HCT116 (cell line): ENCODE data around the gene NFATC3.

Experiments used
- CTCF ChIP-seq, 3 experiments: fragments of 200-600 bp in 1 of 3; sonication (generic) in 1 of 3; IDR thresholded peaks in 2 of 3; conservative IDR thresholded peaks in 1 of 3; 2 replicates each; pipeline ENCODE4 v1.5.1; 2012 to 2017; ENCODE audit warnings: low read depth in 2 of 3, low read length in 2 of 3, antibody characterized with exemption in 1 of 3, borderline replicate concordance in 1 of 3, control low read depth in 1 of 3, mild to moderate bottlenecking in 1 of 3, mixed read lengths in 1 of 3, mixed run types in 1 of 3, moderate library complexity in 1 of 3; ENCODE audit not compliant: insufficient read depth in 1 of 3
- EGR1 ChIP-seq: IDR thresholded peaks from 2 replicates; pipeline ENCODE4 v1.6.1; 2012; ENCODE audit warnings: low read depth
- EZH2 ChIP-seq: fragments of 200-600 bp; sonication (generic); IDR thresholded peaks from 2 replicates; pipeline ENCODE4 v1.6.1; 2017; ENCODE audit warnings: antibody characterized with exemption, mixed run types
- EZH2phosphoT487 ChIP-seq: fragments of 200-600 bp; IDR thresholded peaks from 2 replicates; pipeline ENCODE4 v1.6.1; 2018; ENCODE audit warnings: antibody characterized with exemption, borderline replicate concordance
- POLR2A ChIP-seq: IDR thresholded peaks from 2 replicates; pipeline ENCODE4 v1.7.0; 2011; ENCODE audit warnings: borderline replicate concordance; ENCODE audit not compliant: insufficient read depth, insufficient read length; ENCODE audit errors: extremely low read depth
- POLR2AphosphoS5 ChIP-seq: IDR thresholded peaks from 2 replicates; pipeline ENCODE4 v1.6.1; 2011; ENCODE audit warnings: mild to moderate bottlenecking, low read depth, low read length, moderate library complexity
- REST ChIP-seq: IDR thresholded peaks from 2 replicates; pipeline ENCODE4 v1.6.1; 2012; ENCODE audit warnings: low read depth
- SP1 ChIP-seq: IDR thresholded peaks from 2 replicates; pipeline ENCODE4 v1.6.1; 2012; ENCODE audit warnings: low read depth
- SRF ChIP-seq: IDR thresholded peaks from 2 replicates; pipeline ENCODE4 v1.6.1; 2012; ENCODE audit warnings: low read depth
- YY1 ChIP-seq: IDR thresholded peaks from 2 replicates; pipeline ENCODE4 v1.6.1; 2011; ENCODE audit warnings: low read length, low read depth, moderate library complexity, mild to moderate bottlenecking; ENCODE audit not compliant: insufficient replicate concordance; ENCODE audit errors: extremely low read depth
- ZNF274 ChIP-seq: fragments of 200-500 bp; sonication (Bioruptor generic); IDR thresholded peaks from 2 replicates; pipeline ENCODE4 v1.6.1; 2014; ENCODE audit warnings: mild to moderate bottlenecking, low read depth, low read length, inconsistent platforms
- TF ChIP-seq, protein P1 (sequence below): IDR thresholded peaks from 2 replicates; pipeline ENCODE4 v1.6.1; 2012

- TF ChIP-seq POLR2A: no peak
- no peak for TF ChIP-seq ZNF274
- no peak for TF ChIP-seq YY1
- TF ChIP-seq EGR1: no peak
- peak; percentile 77 to 93 (median 85) for TF ChIP-seq CTCF (IDR thresholded peaks at IDR 0.05 in 2 of 3, conservative IDR thresholded peaks at IDR 0.05 in 1 of 3; ENCODE audit: borderline replicate concordance in 1 of 3, insufficient read depth in 1 of 3, low read depth in 2 of 3, low read length in 2 of 3)
- TF ChIP-seq SP1: no peak
- no peak for TF ChIP-seq POLR2AphosphoS5
- TF ChIP-seq EZH2: no peak
- TF ChIP-seq SRF: no peak
- no peak for TF ChIP-seq EZH2phosphoT487
- TF ChIP-seq, protein P1, sequence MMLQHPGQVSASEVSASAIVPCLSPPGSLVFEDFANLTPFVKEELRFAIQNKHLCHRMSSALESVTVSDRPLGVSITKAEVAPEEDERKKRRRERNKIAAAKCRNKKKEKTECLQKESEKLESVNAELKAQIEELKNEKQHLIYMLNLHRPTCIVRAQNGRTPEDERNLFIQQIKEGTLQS: no peak
- TF ChIP-seq REST: no peak
Measured at GRCh38 chr16:68064791-68065365, 20.3 kb upstream of the NFATC3 start.
